ENCODE measurements around the gene LRP1-AS. TPM values are rescaled to one million over a fixed set of nuclear protein-coding genes. Genes with fewer than 3 reads are reported as not detected.

The LRP1-AS gene
- total RNA-seq, 2 experiments from 2014 or later = not detected

- H3K4me1 Mint-ChIP-seq (ENCODE audit: low read depth) = peaks cover 62% of the 10 kb centered on the region
- peak overlapping the region; percentile 55 for H3K27ac Mint-ChIP-seq
- peaks cover 63% of the 10 kb centered on the region for H3K36me3 Mint-ChIP-seq (ENCODE audit: low read depth)
Observed at GRCh38 chr12:57107456-57108155, 39.8 kb downstream of the LRP1-AS start.

DNA sequence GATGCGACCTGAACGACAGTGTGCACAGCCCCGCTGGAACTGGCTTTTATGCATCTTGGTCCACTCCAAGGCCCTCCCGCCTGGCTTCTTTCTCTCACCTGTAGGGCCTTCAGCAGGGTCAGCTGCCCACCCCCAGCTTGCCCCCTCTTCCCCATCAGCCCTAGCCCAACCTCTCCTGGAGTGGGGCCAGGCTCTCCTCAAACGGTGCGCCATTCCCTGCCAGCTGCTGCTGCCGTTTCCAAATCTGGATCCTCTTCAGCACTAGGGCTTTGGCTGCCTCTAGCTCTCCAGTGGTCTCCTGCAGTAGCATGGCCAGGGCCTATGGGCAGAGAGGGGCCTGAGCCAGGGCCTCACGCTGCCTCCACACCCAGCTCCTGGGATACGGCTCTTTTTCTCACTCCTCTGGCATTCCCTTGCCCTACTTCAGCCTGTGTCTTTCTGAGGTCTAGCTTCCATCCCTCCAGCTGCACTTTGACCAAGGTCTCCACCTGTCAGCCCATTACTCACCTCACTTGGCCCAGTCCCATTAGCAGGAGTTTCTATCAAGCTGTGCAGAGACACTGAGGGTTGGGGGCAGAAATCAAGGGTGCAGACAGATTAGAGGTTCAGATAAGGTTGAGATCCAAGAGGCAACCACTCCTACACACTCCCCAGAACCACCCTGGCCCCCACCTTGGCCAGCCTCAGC, 41.3 kb downstream of the LRP1-AS start:
- no peaks in the 10 kb centered on the region for H3K27me3 Mint-ChIP-seq (ENCODE audit: low read depth)
- H3K36me3 Mint-ChIP-seq (ENCODE audit: low read depth) = peaks cover 70% of the 10 kb centered on the region
- H3K27ac Mint-ChIP-seq = peak overlapping the region; percentile 55
- H3K9me3 Mint-ChIP-seq = no peaks in the 10 kb centered on the region
- peaks cover 68% of the 10 kb centered on the region for H3K4me1 Mint-ChIP-seq (ENCODE audit: low read depth)
- intact Hi-C loops (cut with micrococcal nuclease) = no loop called here
- DNase-seq = no peak
- CTCF ChIA-PET = interaction anchor here (1.0 to 1.7 kb wide), 5 partner anchors 8 to 105 kb away, joined by 3 to 13 read pairs (median 4); no protein-coding TSS in a partner anchor
- H3K4me3 Mint-ChIP-seq = no peak overlapping the region

More at GRCh38 chr12:57107456-57108155, 39.8 kb downstream of the LRP1-AS start:
- intact Hi-C loops (cut with micrococcal nuclease) = no loop called here
- Mint-ChIP-seq H3K9me3 (no peaks in the 10 kb centered on the region), H3K27me3 (ENCODE audit: low read depth) (no peaks in the 10 kb centered on the region), H3K4me3 (no peak overlapping the region)
- CTCF ChIA-PET = interaction anchor here (0.7 to 1.7 kb wide), 6 partner anchors 10 to 123 kb away, joined by 3 to 13 read pairs (median 4); no protein-coding TSS in a partner anchor
- DNase-seq = no peak

DNA sequence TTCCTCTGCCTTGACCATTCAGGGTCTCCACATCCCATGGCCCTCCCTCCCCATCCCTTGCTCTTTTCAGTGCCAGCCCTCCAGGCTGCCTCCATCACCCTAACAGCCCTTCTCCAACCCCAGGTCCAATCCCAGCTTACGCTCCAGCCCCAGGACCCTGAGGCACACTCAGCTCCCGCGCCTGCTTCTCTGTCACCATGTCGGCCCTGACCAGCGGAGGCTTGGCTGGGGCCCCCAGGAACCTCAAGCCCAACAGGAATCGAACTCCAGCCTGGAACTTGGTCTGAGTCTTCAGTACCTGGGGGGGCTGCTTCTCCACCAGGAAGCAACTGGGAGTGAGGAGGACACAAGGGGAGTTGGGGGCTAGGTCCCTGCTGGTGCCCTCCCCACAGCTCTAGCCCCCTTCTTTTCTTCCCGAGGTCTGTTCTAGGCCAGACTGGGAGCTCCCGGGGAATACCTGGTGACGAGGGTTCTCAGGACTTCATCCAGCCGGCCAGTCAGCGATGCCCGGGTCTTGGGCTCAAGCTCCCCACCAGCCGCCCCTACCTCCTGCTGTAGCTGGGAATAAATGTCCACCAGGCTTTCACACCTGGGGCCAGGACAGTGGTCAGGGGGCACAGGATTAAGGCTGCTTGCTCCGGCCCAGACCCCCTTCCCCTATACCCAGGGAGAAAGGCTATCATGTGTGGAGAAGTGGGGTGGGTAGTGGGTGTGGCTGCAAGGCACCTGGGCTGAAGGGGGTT, 42.2 kb downstream of the LRP1-AS start:
- H3K27me3 Mint-ChIP-seq (ENCODE audit: low read depth) = no peaks in the 10 kb centered on the region
- intact Hi-C loops (cut with micrococcal nuclease) = no loop called here
- no peak for DNase-seq
- peaks cover 71% of the 10 kb centered on the region for H3K4me1 Mint-ChIP-seq (ENCODE audit: low read depth)
- H3K36me3 Mint-ChIP-seq (ENCODE audit: low read depth) = peaks cover 62% of the 10 kb centered on the region
- peak overlapping the region; percentile 74 for H3K27ac Mint-ChIP-seq
- H3K4me3 Mint-ChIP-seq = no peak overlapping the region
- no peaks in the 10 kb centered on the region for H3K9me3 Mint-ChIP-seq
- CTCF ChIA-PET = no interaction called here

DNA sequence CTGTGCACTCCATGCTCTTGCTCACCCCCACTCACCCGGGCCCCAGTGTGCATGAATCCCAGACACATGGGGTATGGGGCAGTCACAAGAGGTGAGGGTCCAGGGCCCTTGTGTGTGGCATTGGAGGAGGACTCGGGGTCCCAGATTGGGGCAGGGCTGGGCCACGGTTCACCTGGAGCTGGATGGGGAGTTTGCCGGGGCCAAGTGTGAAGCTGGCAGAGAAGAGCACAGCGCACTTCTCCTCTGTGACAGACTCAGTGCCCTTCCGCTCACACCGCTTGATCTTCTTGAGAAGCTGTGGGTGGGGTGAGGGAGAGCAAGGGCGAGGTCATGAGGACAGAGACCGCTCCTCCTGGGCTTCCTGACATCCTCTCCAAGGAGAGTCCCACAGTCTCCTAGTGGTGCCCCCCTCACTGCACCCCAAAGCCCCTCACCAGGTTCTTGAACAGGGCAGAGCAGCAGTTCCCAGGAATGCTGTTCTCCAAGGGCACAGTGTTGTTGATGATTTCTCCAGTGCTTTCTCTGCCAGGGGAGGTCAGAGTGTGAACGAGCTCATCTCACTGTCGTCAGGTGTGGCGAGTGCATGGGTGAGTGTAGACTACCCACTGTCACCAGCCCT, 43.0 kb downstream of the LRP1-AS start:
- Mint-ChIP-seq H3K9me3 (no peaks in the 10 kb centered on the region), H3K36me3 (ENCODE audit: low read depth) (peaks cover 58% of the 10 kb centered on the region), H3K4me1 (ENCODE audit: low read depth) (peaks cover 64% of the 10 kb centered on the region), H3K27ac (peak overlapping the region; percentile 74), H3K4me3 (no peak overlapping the region), H3K27me3 (ENCODE audit: low read depth) (no peaks in the 10 kb centered on the region)
- CTCF ChIA-PET = interaction anchor here (1.1 to 1.9 kb wide), 3 partner anchors 15 to 33 kb away, joined by 3 to 10 read pairs (median 3); partner anchors contain the start of gene NAB2
- DNase-seq = no peak
- intact Hi-C loops (cut with micrococcal nuclease) = no loop called here

- CTCF ChIA-PET = interaction anchor here (1.1 to 1.9 kb wide), 3 partner anchors 14 to 33 kb away, joined by 3 to 10 read pairs (median 3); partner anchors contain the start of gene NAB2
- Mint-ChIP-seq H3K4me3 (no peak overlapping the region), H3K27me3 (ENCODE audit: low read depth) (no peaks in the 10 kb centered on the region), H3K4me1 (ENCODE audit: low read depth) (peaks cover 62% of the 10 kb centered on the region), H3K36me3 (ENCODE audit: low read depth) (peaks cover 61% of the 10 kb centered on the region), H3K27ac (no peak overlapping the region), H3K9me3 (no peaks in the 10 kb centered on the region)
- no peak for DNase-seq
- intact Hi-C loops (cut with micrococcal nuclease) = no loop called here
Observed at GRCh38 chr12:57103856-57104255, 43.6 kb downstream of the LRP1-AS start.

GRCh38 chr12:57101892-57102695, 45.3 kb downstream of the LRP1-AS start:
- H3K36me3 Mint-ChIP-seq (ENCODE audit: low read depth) = peaks cover 53% of the 10 kb centered on the region
- no peaks in the 10 kb centered on the region for H3K9me3 Mint-ChIP-seq
- intact Hi-C loops (cut with micrococcal nuclease) = no loop called here
- no peak overlapping the region for H3K4me3 Mint-ChIP-seq
- no peak for DNase-seq
- CTCF ChIA-PET = interaction anchor here (1.2 to 16.9 kb wide), 5 partner anchors 9 to 27 kb away, joined by 3 to 292 read pairs (median 10); partner anchors contain the start of genes NEMP1 and STAT6
- H3K4me1 Mint-ChIP-seq (ENCODE audit: low read depth) = peaks cover 45% of the 10 kb centered on the region
- peak overlapping the region; percentile 71 for H3K27ac Mint-ChIP-seq
- H3K27me3 Mint-ChIP-seq (ENCODE audit: low read depth) = no peaks in the 10 kb centered on the region

- DNase-seq = no peak
- Mint-ChIP-seq H3K4me1 (ENCODE audit: low read depth) (peaks cover 39% of the 10 kb centered on the region), H3K27ac (peak overlapping the region; percentile 75), H3K4me3 (no peak overlapping the region), H3K27me3 (ENCODE audit: low read depth) (no peaks in the 10 kb centered on the region), H3K36me3 (ENCODE audit: low read depth) (peaks cover 49% of the 10 kb centered on the region), H3K9me3 (no peaks in the 10 kb centered on the region)
- CTCF ChIA-PET = interaction anchor here (5.5 to 16.9 kb wide), 2 partner anchors 11 to 25 kb away, joined by 48 to 292 read pairs; partner anchors contain the start of genes NEMP1 and STAT6
- intact Hi-C loops (cut with micrococcal nuclease) = no loop called here
Observed at GRCh38 chr12:57099766-57100165, 47.7 kb downstream of the LRP1-AS start.

DNA sequence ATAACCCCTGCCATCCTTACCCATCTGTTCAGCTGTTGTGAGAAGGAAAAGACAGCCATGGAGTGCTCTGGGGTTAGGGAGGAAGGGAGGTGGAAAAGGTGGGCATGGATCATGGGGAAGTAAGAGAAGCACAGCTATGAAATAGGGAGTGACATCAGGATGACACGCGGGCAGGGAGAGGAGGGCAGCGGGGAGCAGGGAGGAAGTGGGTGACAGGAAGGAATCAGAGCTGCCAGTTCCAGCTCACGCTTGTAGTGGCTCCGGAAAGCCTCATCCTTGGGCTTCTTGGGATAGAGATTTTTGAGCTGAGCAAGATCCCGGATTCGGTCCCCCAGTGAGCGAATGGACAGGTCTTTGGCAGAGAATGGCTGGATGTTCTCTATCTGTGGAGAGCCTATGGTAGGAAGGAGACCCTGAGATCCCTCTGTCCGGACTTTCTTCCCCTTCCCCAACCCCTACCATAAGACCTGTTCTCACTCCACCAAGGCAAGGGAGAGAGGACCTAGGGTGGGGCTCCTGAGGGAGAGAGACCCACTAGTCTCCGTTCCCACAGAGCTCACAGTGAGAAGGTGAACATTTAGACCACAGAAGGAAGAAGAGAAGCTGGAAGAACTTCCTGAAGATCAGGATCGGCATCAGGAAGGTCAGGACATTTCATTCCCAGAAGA, 48.2 kb downstream of the LRP1-AS start:
- no peaks in the 10 kb centered on the region for H3K27me3 Mint-ChIP-seq (ENCODE audit: low read depth)
- intact Hi-C loops (cut with micrococcal nuclease) = no loop called here
- no peaks in the 10 kb centered on the region for H3K9me3 Mint-ChIP-seq
- no peak overlapping the region for H3K4me3 Mint-ChIP-seq
- CTCF ChIA-PET = interaction anchor here (5.5 to 16.9 kb wide), 2 partner anchors 12 to 24 kb away, joined by 48 to 292 read pairs; partner anchors contain the start of genes NEMP1 and STAT6
- H3K27ac Mint-ChIP-seq = peak overlapping the region; percentile 75
- DNase-seq = no peak
- peaks cover 47% of the 10 kb centered on the region for H3K36me3 Mint-ChIP-seq (ENCODE audit: low read depth)
- peaks cover 39% of the 10 kb centered on the region for H3K4me1 Mint-ChIP-seq (ENCODE audit: low read depth)

DNA sequence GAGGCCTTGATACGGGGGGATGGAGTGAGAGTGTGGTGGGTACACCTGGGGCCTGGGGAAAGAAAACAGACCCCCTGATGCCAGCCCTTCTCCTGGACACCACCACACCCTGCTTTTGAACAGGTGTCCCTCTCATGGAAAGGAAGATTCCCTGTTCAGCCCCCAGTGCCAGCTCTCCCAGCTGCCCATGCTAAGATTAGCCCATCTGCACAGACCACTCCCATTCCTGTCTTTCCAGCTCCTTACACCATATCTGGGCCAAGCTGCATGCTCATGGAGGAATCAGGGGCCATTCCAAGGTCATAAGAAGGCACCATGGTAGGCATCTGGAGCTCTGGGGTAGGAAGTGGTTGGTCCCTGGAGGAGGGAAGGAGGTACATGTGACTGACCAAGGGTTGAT, 48.9 kb downstream of the LRP1-AS start:
- peaks cover 44% of the 10 kb centered on the region for H3K36me3 Mint-ChIP-seq (ENCODE audit: low read depth)
- intact Hi-C loops (cut with micrococcal nuclease) = no loop called here
- CTCF ChIA-PET = interaction anchor here (1.3 to 16.9 kb wide), 3 partner anchors 13 to 26 kb away, joined by 4 to 292 read pairs (median 48); partner anchors contain the start of genes NEMP1 and STAT6
- H3K27me3 Mint-ChIP-seq (ENCODE audit: low read depth) = no peaks in the 10 kb centered on the region
- DNase-seq = no peak
- peaks cover 38% of the 10 kb centered on the region for H3K4me1 Mint-ChIP-seq (ENCODE audit: low read depth)
- H3K27ac Mint-ChIP-seq = peak overlapping the region; percentile 75
- no peaks in the 10 kb centered on the region for H3K9me3 Mint-ChIP-seq
- H3K4me3 Mint-ChIP-seq = no peak overlapping the region

DNA sequence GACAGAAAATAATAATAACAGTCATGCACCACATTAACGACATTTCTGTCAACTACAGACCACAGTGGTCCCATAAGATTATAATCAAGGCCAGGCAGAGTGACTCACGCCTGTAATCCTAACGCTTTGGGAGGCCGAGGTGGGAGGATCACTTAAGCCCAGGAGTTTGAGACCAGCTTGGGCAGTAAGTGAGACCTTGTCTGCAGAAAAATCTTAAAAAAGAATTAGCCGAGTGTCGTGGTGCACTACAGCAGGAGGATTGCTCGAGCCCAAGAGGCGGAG, 49.9 kb downstream of the LRP1-AS start:
- intact Hi-C loops (cut with micrococcal nuclease) = no loop called here
- no peak for DNase-seq
- H3K36me3 Mint-ChIP-seq (ENCODE audit: low read depth) = peaks cover 49% of the 10 kb centered on the region
- no peaks in the 10 kb centered on the region for H3K9me3 Mint-ChIP-seq
- peaks cover 46% of the 10 kb centered on the region for H3K4me1 Mint-ChIP-seq (ENCODE audit: low read depth)
- H3K4me3 Mint-ChIP-seq = no peak overlapping the region
- CTCF ChIA-PET = interaction anchor here (0.7 to 16.9 kb wide), 5 partner anchors 9 to 27 kb away, joined by 3 to 292 read pairs (median 4); partner anchors contain the start of genes NEMP1 and STAT6
- H3K27ac Mint-ChIP-seq = peak overlapping the region; percentile 96
- H3K27me3 Mint-ChIP-seq (ENCODE audit: low read depth) = no peaks in the 10 kb centered on the region
